SU-DHL-6 (cell line): ENCODE results near the gene NOS1AP.

Experiments used
- EZH2phosphoT487 ChIP-seq: fragments of 200-600 bp; sonication (generic), shearing (Covaris generic); conservative IDR thresholded peaks from 2 replicates; pipeline ENCODE4 v1.6.1; 2018; ENCODE audit warnings: mild to moderate bottlenecking, antibody characterized with exemption, low read length, moderate library complexity, mixed read lengths
- TF ChIP-seq, protein P1 (sequence below): fragments of 200-600 bp; sonication (generic); IDR thresholded peaks from one replicate; pipeline ENCODE4 v1.5.1; 2017; ENCODE audit warnings: antibody characterized with exemption, mild to moderate bottlenecking, low read length, moderate library complexity; ENCODE audit not compliant: insufficient read depth, poor library complexity, severe bottlenecking

DNA sequence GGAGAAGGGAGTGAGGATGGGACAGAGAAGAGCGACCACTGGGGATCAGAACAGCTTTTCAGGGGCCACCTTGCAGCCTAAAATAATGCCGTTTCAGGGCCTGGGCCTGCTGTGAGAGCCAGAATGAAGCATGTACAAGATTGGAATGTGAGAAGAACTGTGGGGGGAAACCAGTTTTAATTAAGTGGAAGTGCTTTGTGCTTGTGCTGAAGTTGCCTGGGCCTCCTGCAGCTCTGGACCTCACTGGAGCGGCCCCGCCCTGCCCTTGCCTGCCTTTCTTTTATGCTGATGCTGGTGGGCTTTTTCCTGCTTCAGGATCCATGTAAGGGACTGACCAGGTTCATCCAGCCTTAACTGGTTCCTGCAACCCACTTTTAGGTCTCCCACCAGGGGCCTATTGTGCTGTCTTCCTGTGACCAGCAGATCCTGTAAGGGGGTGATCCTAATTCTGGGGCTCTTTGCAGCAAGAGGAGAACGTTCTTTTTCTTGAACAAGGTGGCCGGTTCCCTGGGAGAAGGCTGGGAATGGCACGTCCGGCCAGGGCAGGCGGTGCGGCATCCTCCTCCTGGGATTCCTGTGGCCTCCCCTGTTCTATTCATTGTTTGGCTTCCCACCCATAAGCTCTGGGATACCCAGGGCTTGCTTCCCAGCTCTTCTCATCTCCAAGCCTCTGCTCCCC lies 315.2 kb downstream of the NOS1AP start:
- TF ChIP-seq, protein P1, sequence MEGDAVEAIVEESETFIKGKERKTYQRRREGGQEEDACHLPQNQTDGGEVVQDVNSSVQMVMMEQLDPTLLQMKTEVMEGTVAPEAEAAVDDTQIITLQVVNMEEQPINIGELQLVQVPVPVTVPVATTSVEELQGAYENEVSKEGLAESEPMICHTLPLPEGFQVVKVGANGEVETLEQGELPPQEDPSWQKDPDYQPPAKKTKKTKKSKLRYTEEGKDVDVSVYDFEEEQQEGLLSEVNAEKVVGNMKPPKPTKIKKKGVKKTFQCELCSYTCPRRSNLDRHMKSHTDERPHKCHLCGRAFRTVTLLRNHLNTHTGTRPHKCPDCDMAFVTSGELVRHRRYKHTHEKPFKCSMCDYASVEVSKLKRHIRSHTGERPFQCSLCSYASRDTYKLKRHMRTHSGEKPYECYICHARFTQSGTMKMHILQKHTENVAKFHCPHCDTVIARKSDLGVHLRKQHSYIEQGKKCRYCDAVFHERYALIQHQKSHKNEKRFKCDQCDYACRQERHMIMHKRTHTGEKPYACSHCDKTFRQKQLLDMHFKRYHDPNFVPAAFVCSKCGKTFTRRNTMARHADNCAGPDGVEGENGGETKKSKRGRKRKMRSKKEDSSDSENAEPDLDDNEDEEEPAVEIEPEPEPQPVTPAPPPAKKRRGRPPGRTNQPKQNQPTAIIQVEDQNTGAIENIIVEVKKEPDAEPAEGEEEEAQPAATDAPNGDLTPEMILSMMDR: no peak
- no peak for TF ChIP-seq EZH2phosphoT487
